GM12891 (cell line): ENCODE results near the gene TCERG1L.

Source experiments
- POLR2A ChIP-seq: IDR thresholded peaks from 2 replicates; pipeline ENCODE4 v1.6.1; 2011; ENCODE audit warnings: low read depth, low read length, control low read depth
- POLR2AphosphoS5 ChIP-seq: IDR thresholded peaks from 2 replicates; pipeline ENCODE4 v1.6.1; 2011; ENCODE audit warnings: low read depth, low read length, control low read depth
- SPI1 ChIP-seq: IDR thresholded peaks from 2 replicates; pipeline ENCODE4 v1.6.1; 2011; ENCODE audit warnings: low read depth, low read length, control low read depth
- TAF1 ChIP-seq: IDR thresholded peaks from 2 replicates; pipeline ENCODE4 v1.6.1; 2011; ENCODE audit warnings: low read depth, low read length, control low read depth

GRCh38 chr10:131211559-131211958 is 100.0 kb downstream of the TCERG1L start:
- TF ChIP-seq POLR2A (no peak), POLR2AphosphoS5 (no peak), TAF1 (no peak), SPI1 (no peak)
